Measurements from ENCODE around the gene SORBS2.
A peak's percentile ranks its signal among the peaks of the same experiment; 100 is the strongest.
"Not testable (repeated sequence)": the region's sequence is repeated elsewhere in the genome, so short reads cannot be mapped to it uniquely, and the experiment has no call there.

Gene SORBS2

DNA sequence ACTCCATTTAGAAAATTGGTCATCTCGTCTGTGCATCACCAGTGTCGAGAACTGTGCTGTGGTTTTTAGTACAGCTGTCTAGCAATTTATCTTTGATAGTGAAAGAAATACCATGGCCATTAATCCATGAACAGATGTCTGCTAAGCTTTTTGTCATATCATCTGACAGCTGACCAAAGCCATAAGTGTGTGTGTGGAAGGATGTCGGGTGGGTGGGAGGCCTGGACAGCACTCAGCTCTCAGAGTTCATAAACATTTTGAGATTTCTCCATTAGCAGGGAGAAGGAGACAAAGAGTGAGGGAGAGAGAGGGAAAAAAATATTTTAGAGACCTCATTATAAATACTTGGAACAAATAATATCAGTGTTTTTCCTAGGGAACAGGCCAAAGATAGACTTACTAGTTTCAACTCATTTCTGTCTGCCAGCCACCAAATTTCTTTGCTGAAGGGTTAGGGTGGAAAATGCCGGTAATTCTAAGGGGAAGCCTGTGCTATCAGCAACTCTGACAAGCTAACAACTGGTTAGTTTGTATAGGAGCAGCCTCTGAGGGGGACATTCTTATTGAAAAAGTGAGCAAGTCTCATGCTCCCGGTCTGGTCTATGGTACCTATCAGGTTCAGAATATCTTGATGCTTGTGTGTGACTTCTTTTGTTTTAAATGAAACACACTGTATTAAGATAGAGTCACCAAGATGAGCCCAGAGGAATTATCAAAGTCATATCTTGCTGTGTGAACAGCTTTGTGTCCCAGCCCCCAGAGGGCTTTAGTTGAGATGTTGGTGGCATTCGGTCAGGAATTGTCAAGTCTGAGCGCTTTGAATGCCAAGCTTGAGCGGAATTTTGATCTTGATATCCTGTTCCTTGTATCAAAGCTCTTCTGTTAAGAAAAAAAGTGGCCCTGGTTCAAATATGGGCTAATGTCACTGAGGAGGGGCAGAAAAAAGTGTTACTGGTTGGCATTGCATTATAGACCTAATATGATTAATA lies 234.7 kb downstream of the SORBS2 start:
- DNase-seq: no peak

DNA sequence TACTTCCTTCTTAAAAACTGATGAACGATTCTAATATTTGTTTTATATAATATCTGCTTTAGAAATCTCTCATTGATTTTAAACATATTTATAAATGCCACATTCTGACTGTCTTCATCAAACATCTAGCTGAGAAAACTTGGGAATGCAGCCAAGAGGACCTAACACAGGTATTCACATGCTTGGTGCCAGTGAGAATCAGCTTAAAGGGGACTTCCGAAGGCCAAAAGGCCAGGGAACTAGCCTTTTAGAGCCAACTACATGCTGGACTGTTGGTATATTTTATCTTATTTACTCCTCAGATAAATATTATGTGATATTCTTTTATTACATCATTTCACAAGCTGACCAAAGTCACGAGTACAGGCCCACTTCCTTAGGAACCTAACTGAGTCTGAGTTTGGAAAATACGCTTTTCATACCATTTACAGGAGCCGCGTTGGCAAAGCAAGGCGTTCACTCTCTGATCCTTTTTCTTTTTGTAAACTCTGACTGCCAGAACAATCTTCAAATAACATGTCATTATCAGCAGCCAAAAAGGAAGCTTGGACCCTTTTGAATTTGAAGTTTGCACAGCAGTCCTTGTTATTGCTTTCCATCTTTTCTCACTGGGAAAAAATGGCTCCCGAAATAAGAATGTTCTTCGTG lies 235.6 kb downstream of the SORBS2 start:
- DNase-seq: no peak

DNA sequence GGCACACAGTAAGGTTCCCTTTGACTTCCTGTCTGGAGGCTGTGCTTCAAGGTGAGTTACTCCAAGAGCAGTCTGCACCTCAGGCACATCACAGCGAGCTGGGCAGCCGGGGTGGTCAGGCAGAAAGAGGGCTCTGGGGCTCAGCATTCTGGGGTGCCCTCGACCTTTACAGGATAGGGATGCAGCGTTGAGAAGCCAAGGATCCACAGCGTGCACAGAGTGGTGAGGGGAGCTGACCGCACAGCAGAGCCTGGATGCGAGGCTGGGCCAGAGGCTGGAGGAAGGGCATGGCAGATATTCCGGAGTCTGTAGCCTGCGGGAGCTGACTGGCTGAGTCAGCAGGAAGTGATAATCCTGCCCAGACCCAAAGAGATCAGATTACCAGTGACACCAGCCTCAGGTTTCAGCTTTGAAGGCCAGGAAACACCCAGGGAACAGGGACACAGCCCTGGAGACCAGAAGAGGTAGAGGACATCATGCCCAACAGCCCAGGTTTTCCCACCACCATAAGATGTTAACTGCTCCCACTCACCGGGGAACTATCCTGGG lies 238.3 kb downstream of the SORBS2 start:
- DNase-seq: no peak

DNA sequence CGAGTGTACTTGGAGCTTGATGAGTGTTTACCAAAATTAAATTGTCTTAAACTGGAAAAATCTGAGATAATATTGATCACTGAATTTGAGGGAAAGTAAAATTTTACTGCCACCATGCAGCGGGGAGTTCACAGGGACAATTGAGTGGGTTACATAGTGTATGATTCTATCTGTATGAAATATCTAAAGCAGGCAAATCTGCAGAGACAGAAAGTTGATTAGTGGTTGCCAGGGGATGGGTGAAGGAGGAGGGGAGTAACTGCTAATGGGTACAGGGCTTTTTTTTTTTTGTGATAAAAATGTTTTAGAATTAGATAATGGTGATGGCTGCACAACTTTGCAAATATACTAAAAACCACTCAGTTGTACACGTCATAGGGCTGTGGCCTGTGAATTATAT lies 241.3 kb downstream of the SORBS2 start:
- DNase-seq: no peak

DNA sequence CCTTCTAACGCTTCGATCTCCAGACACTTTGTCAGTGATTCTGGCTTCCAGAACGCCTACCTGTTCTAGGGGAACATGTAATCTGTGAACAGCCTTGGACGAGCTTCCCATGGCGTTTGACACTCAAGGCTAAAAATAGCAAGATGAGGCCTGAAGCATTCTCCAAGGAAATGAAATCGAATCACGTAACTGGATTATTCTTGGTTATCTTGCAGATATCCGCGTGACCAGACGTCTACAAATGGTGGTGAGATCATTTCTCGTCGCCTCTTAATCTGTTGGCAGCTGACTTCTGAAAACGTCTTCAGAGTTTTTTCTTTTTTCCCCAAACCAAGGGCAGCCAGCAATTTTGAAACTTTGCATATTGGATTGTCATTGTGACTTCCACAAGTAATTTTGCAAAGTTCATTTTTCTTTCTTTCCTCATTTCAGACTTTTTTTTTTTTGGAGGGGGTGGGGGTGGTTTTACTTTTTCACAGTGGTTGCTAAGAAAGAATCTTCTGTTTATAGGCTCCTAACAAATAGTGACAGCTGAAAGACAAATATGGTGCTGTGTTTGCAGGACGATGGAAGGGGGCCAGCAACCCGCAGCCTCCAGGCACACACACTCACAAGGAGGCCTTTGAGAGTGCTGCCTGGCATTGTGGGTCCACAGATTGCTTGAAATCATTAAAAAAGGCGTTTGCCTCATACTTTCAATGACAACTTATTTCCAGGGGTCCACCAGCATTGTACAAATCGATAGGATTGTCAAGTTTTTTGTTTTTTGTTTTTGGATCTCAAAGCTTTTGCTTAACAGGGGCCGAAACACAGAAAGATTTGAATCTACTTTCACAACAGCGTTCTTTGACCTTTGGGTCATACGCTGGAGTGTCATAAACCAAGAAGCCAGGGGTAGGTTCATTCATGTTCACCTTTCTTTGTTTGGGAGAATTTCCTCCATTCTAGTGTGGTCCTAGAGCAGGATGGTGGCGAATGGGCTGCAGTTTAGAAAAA lies 244.3 kb downstream of the SORBS2 start:
- DNase-seq: no peak

DNA sequence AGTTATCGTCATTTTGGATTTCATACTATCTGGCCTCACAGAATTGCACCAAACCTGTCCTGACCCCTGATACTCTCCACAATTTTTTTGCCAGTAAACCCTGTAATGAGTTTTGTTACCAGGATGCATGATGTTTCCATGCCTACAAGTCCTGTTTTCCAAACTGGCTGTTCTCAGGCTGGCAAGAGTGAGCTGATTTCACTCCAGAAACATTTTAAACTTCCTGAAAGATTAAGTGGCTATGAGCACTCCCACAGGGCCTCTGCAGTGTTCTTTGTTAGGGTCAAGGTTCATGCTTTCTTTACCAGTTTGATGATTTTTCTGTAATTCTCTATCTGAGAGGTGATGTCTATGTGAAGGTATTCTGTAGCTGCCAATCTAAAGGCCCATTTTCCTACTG lies 245.0 kb downstream of the SORBS2 start:
- no peak for DNase-seq

DNA sequence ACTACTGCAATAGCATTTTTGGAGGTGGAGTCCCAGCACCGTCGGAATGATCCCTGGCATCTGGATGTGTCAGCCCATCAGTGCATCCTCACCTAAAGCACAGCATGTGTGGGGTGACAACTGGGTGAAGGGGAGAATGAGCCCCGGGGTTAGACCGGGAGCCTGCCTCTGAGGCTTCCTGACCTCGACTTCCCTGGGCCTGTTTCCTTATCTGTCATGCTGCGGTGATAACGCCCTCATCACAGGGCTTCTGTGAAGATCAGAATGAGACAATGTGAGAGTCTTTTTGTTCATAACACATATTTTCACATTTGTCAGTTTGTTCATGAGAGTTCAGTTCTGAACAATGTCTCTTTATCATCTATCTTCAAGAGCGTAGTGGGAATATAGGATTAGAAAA lies 245.6 kb downstream of the SORBS2 start:
- peak in 1 of 5 donors; percentile 33 for DNase-seq

DNA sequence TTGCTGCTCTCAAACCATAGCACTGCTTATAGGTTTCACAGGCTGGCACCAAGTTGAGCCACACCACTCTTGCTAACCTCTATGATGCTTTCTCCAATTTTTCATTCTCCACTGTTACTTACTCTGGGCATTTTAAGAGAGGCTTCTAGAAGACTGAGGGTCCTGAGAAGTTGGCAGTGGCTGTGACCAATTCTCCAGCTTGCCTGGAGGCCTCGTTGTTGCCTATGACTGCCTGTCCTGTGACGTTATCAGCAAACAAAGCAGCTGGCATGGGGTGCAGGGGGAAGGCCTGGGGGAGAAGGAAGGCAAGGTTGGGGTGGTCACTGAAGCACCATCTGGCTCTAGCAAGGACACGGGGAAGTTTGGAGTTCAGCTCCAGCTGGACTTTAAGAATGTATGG lies 246.3 kb downstream of the SORBS2 start:
- no peak for DNase-seq

DNA sequence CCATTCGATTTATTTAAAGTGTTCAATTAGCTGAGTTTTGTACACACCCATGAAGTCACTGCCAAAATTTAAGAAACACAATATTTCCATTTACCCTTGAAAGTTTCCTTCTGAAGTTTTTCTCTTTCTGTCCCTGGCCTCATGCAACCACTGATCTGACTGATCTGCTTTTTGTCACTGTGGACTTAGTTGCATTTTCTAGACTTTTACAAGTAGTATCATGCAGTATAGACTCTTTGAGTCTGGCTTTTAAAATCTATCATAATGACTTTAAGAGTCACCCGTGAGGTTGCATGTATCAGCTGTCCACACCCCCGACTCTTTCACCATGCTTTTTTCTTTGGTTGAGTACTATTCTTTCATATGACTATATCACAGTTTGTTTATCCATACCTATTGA lies 247.6 kb downstream of the SORBS2 start:
- no peak for DNase-seq

DNA sequence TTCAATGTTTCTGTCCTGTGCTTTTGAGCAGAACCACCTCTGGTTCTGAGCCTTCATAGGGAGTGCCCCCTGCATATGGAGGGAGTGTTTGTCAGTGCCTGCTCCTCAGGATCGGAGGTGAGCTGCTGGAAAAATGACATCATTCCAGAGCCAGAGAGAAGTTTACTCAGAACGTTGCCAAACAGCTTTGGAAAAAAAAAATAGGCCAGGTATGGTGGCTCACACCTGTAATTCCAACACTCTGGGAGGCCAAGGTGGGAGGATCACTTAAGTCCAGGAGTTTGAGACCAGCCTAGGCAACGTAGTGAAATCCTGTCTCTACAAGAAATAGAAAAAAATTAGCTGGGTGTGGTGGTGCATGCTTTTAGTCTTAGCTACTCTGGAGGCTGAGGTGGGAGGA lies 249.5 kb downstream of the SORBS2 start:
- no peak for DNase-seq

DNA sequence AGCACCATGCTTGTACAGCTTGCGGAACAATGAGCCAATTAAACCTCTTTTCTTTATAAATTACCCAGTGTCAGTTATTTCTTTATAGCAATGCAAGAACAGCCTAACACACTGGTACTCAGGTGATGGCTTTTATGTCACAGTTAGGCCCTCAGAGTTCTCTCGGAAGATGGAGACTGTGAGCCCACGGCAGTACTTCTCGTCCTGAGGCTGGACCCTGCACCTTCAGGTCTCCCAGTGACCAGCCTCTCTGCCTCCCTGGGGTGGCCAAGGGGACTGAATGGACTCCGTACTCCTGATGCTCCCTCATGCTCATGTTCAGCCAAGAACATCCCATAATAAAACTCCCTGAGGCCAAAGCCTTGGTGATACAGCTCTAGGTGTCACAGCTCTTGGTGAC lies 251.7 kb downstream of the SORBS2 start:
- no peak for DNase-seq

DNA sequence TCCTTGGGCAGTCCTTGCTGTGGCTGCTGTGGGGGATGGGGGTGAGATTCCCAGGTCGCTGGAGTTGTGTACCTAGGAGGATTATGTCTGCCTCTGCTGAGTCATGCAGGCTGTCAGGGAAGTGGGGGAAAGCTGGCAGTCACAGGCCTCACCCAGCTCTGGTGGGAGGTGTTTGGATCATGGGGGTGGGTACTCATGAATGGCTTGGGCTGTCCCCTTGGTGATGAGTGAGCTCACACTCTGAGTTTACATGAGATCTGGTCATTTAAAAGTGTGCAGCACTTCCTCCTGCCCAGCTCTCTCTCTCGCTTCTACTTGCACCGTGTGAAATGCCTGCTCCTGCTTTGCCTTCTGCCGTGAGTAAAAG lies 252.1 kb downstream of the SORBS2 start:
- DNase-seq: no peak

DNA sequence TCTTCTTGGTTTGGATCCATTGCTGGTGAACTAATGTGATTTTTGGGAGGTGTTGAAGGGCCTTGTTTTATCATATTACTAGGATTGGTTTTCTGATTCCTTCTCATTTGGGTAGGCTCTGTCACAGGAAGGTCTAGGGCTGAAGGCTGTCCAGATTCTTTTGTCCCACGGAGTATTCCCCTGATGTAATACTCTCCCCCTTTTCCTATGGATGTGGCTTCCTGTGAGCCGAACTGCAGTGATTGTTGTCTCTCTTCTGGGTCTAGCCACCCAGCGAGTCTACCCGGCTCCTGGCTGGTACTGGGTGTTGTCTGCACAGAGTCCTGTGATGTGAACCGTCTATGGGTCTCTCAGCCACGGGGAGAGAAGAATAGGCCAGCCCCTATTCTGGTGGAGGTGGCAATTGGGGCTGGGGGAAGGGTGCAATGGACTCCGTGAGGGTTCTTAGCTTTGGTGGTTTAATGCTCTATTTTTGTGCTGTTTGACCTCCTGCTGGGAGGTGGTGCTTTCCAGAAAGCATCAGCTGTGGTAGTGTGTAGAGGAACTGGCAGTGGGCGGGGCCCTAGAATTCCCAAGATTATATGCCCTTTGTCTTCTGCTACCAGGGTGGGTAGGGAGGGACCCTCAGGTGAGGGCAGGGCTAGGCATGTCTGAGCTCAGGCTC lies 252.6 kb downstream of the SORBS2 start:
- not testable (repeated sequence) for DNase-seq

DNA sequence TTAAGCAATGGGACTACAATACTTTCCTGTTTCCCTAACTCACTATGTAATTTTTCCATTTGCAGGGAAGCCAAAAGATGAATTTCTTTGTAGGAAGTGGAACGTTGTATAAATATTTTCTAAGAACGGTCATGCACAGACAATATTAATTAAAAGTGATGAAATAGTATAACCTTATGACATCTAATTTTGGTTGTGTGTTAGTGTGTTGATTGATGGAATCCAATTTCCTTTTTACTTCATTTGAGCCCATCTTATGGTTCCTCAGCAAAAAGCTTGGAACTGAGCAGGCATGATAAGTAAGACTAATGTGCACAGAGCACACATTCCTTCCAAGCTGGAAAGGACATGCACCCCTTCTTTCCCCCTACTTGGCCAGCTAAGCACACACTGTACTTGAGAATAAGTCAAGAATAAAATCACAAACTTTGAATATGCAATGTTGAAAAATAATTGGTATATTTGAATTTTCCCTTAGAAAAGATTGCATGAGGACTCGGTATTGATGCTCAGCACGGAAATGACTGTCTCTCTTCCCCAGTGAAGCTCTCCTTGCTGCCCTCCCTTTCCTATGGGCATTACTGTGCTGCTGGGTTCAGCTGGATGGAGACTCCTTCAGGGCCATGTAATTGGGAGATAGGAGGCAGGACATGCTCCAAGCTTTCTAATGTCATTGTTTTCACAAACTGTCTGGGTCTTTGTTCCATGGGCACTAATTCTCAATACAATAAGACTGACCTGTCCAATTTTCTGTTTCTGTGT lies 257.4 kb downstream of the SORBS2 start:
- DNase-seq: no peak

DNA sequence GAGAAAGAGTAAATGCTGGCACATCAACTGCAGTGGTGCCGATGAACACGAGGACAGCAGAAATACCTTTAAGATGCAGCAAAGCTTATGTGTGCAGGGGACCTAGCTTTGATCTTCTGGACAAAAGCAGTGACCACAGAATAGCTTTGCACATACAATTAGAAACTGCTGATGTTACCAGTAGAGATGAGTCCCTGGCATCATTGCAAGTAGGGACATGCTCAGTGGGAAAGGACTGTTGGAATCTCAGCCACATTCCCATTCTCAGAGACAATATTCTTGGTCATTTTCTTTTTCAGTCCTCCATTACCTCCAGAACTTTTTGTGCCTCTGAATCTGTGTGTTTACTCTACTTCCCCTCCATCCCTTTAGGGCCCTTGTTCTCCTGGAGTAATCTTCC lies 259.7 kb downstream of the SORBS2 start:
- no peak for DNase-seq

DNA sequence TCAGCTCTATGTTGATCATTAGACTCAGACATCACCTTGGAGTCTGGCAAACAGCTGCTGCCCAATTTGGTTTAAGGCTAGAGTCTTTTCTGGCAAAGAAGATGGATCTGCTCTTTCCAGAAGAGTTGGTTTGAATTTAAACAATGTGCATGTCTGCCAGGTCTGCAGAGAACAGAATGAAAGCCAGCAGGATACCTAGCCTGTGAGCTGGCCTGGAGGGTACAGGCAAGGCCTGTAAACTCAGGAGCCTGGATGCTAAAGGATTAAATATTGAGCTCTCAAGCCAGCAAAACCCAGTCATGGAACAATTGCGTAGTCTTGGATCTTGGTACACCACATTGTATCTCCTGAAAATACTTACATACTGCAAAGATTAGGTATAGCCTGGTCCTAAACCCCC lies 261.1 kb downstream of the SORBS2 start:
- DNase-seq: no peak

DNA sequence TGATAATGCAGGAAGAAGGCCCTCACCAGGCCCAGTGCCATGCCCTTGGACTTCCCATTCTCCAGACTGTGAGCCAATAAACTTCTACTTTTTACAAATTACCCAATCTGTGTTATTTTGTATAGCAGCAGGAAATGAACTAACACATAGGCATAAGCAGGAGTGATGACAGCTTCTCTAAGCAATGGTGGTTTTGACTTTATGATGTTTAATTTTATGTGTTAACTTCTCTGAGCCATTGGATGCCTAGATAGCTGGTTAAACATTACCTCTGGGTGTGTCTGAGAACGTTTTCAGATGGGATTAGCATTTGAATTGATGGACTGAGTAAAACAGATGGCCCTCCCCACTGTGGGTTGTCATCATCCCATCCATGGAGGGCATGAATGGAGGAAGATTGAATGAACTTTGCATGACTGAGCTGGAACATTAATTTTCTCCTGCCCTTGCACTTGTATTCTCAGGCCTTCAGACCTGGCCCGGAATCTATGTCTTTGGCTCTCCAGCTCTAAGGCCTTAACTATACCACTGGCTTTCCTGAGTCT lies 262.8 kb downstream of the SORBS2 start:
- DNase-seq: no peak

DNA sequence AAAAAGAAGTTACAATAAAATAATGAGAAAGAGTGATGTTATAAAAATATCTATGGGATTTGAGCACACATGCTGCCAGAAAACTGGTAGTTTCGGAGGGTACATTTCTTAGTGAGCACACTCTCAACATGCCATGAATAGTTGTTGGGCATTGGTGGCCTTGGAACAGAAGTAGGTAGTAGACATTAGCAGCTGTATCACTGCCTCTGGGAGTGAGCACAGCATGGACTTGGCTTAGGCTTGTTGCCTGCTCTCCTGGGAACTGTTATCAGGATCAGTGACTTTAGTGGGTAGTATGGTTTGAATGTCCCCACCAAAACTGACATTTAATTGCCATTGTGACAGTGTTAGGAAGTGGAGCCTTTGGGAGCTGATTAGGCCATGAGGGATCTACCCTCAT lies 263.4 kb downstream of the SORBS2 start:
- DNase-seq: no peak

DNA sequence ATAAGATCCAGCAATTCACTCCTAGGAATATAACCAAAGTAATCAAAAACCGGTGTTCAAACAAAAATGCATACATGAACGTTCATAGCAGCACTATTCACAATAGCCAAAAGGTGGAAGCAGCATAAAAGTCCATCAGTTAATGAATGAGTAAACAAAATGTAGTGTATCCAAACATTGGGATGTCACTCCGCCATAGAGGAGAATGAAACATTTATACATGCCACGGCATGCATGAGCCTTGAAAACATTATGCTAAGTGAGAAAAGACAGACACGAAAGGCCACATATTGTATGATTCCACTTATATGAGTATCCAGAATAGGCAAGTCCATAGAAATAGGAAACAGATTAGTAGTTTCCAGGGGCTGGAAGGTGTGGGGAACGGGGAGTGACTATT lies 265.7 kb downstream of the SORBS2 start:
- no peak for DNase-seq

DNA sequence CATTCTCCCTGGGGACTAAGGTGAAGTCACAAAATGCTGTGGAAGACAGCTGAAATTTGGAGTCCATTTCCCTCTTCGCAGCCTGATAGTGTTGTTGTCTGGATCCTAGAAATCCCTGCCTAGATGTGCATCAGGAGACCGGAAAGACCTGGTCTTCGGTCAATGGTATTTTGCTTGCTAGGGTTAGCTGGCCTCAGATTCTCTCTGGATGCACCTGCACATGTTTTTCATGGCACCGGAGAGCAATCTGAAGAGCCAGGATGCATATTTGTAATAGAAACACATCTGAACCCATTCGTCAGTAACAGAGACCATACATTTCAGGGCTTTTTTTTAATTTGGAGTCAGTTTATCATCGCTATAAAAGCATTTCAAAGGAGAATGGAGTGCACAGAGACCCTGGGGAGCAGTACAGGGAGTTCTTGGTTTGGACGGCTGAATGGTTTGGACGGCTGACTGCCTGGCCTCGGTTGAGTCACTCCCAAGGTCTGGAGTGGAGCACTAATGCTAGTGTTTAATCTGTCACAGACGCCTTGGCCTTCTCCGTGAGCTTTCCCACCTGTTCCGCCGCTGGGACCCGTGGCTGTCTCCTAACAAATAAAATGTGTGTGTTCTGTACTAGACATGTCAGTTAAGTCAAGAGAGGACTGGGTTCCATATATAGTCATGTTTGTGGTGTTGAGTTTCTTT lies 269.2 kb downstream of the SORBS2 start:
- DNase-seq: no peak
